Measurements from ENCODE around the gene TMEM235.
A peak's percentile ranks its signal among the peaks of the same experiment; 100 is the strongest.

Gene TMEM235

DNA sequence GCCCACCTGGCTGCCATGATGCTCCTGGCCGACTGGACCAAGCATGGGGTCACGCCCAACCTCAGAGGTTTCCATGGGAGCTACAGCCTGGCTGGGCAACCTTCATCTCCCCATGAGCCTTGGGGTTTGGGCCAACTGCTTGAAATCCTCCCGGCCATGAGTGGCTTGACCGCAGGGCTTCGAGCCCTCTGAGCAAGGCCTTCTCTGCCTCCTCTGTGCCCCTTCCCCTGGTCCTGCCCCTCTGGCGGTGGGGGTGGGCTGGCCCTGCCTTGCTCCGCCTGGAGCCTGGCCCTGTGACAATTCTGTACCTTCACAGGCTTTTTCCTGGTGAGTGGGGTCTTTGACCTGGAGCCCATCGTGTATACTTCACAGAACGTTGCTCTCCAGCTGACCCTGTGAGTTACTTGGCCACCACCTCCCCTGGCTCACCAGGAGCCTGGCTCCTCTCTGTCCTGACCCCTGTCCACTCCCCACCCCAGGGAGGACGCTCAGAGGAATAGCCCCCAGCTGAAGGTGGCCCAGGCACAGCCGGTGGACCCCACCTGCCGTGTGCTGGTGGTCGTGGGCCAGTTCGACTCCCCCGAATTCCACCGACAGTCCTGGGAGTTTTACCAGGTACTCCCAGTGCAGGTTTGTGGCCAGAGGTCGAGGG lies 26.2 kb upstream of the TMEM235 start:
- no peak for DNase-seq
- Mint-ChIP-seq H3K4me1 (no peaks in the 10 kb centered on the region), H3K36me3 (peaks cover 10 to 37% of the 10 kb centered on the region in 2 donors), H3K27me3 (no peaks in the 10 kb centered on the region), H3K27ac (no peak overlapping the region), H3K9me3 (no peaks in the 10 kb centered on the region), H3K4me3 (no peak overlapping the region)
- ATAC-seq (replicated peaks): no peak

DNA sequence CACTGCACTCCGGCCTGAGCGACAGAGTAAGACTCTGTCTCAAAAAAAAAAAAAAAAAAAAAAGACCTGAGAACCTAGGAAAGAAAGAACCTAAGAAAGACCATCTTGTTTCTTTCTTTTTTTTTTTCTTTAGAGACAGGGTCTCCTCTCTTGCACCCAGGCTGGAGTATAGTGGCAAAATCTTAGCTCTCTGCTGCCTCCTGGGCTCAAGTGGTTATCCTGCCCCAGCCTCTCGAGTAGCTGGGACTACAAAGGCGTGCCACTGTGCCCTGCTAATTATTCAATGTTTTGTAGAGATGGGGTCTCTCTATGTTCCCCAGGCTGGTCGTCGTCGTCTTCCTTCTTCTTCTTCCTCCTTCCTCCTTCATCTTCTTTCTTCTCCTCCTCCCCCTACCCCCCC lies 25.1 kb upstream of the TMEM235 start:
- ATAC-seq (replicated peaks): no peak
- peaks cover 10 to 37% of the 10 kb centered on the region in 2 donors for H3K36me3 Mint-ChIP-seq

DNA sequence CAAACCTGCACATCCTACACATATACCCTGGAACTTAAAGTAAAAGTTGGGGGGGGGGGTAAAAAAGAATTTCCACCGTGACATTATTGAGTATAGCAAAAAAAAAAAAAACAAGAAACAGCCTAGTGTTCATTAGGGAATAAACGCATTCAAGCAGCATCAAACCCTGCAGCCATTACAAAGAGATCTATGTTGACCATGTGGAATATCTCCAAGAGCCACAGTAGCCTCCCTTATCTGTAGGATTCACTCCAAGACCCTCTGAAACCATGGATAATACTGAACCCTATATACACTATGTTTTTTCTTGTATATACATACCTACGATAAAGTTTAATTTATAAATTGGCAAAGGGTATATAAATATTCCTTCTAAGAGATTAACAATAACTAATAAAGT lies 22.9 kb upstream of the TMEM235 start:
- H3K4me3 Mint-ChIP-seq: no peak overlapping the region
- no peak for ATAC-seq (replicated peaks)
- H3K27me3 Mint-ChIP-seq: no peaks in the 10 kb centered on the region
- H3K36me3 Mint-ChIP-seq: peaks cover 7 to 29% of the 10 kb centered on the region in 2 donors
- no peak for DNase-seq
- no peaks in the 10 kb centered on the region for H3K4me1 Mint-ChIP-seq
- no peak overlapping the region for H3K27ac Mint-ChIP-seq
- H3K9me3 Mint-ChIP-seq: no peaks in the 10 kb centered on the region

More for the DNA sequence above, 25.1 kb upstream of the TMEM235 start:
- H3K4me3 Mint-ChIP-seq: no peak overlapping the region
- no peaks in the 10 kb centered on the region for H3K9me3 Mint-ChIP-seq
- no peak for DNase-seq
- H3K27me3 Mint-ChIP-seq: no peaks in the 10 kb centered on the region
- H3K4me1 Mint-ChIP-seq: no peaks in the 10 kb centered on the region
- no peak overlapping the region for H3K27ac Mint-ChIP-seq

DNA sequence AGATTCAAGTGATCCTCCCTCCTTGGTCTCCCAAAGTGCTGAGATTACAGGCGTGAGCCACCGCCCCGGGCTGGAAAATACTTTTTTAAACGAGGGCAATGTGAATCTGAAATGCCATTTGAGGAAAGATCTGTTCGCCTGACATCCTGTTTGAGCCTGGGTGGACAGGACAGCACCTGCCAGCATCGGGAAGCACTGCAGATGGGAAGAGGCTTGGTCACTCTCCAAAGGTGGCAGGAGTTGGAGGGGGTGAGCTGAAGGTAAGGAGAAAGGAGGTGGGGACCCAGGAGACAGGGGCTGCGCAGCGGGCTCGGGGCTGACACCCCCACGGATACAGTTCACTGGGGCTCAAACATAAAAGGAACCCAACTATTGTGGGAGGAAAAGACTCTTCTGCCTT lies 21.3 kb upstream of the TMEM235 start:
- no peak overlapping the region for H3K4me3 Mint-ChIP-seq
- H3K9me3 Mint-ChIP-seq: no peaks in the 10 kb centered on the region
- H3K36me3 Mint-ChIP-seq: peaks cover 7 to 16% of the 10 kb centered on the region in 2 donors
- no peak for ATAC-seq (replicated peaks)
- H3K27me3 Mint-ChIP-seq: no peaks in the 10 kb centered on the region
- no peak for DNase-seq
- H3K4me1 Mint-ChIP-seq: peaks cover 0 to 4% of the 10 kb centered on the region in 2 donors
- no peak overlapping the region for H3K27ac Mint-ChIP-seq

DNA sequence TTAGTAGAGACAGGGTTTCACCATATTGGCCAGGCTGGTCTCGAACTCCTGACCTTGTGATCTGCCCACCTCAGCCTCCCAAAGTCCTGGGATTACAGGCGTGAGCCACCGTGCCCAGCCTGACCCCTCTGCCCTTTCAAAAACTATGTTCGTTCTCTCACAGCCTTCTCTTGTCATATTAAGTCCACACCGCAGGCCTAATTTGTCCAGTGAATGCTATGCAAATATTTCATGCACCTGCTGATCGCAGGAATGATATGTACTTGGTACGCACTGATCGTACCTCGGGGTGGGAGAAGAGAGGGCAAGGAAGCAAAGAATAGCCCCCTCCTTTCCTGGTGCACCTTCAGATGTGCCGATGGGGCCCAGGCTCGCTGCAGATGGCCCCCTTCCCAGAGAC lies 20.4 kb upstream of the TMEM235 start:
- ATAC-seq (replicated peaks): no peak
- H3K9me3 Mint-ChIP-seq: no peaks in the 10 kb centered on the region
- H3K27ac Mint-ChIP-seq: no peak overlapping the region
- no peak overlapping the region for H3K4me3 Mint-ChIP-seq
- peaks cover 0 to 4% of the 10 kb centered on the region in 2 donors for H3K4me1 Mint-ChIP-seq
- no peak for DNase-seq
- peaks cover 3 to 10% of the 10 kb centered on the region in 2 donors for H3K36me3 Mint-ChIP-seq
- no peaks in the 10 kb centered on the region for H3K27me3 Mint-ChIP-seq

DNA sequence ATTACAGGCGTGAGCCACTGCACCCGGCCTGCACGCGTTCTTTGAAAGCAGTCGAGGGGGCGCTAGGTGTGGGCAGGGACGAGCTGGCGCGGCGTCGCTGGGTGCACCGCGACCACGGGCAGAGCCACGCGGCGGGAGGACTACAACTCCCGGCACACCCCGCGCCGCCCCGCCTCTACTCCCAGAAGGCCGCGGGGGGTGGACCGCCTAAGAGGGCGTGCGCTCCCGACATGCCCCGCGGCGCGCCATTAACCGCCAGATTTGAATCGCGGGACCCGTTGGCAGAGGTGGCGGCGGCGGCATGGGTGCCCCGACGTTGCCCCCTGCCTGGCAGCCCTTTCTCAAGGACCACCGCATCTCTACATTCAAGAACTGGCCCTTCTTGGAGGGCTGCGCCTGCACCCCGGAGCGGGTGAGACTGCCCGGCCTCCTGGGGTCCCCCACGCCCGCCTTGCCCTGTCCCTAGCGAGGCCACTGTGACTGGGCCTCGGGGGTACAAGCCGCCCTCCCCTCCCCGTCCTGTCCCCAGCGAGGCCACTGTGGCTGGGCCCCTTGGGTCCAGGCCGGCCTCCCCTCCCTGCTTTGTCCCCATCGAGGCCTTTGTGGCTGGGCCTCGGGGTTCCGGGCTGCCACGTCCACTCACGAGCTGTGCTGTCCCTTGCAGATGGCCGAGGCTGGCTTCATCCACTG lies 17.3 kb upstream of the TMEM235 start, which contains the start of gene BIRC5:
Gene BIRC5 (plus strand): TSS at position 238 of the 690 bp plus-strand sequence. CDS start 64 bp downstream, at position 302.
- Mint-ChIP-seq H3K4me1 (peaks cover 0 to 4% of the 10 kb centered on the region in 2 donors), H3K27me3 (no peaks in the 10 kb centered on the region), H3K9me3 (no peaks in the 10 kb centered on the region), H3K27ac (peak within 1 kb of the TSS; percentile 76), H3K36me3 (no peaks in the 10 kb centered on the region), H3K4me3 (peak within 1 kb of the TSS; percentile 86 to 88)
- DNase-seq (peak; percentile 83), ATAC-seq (replicated peaks) (peak; percentile 100)

DNA sequence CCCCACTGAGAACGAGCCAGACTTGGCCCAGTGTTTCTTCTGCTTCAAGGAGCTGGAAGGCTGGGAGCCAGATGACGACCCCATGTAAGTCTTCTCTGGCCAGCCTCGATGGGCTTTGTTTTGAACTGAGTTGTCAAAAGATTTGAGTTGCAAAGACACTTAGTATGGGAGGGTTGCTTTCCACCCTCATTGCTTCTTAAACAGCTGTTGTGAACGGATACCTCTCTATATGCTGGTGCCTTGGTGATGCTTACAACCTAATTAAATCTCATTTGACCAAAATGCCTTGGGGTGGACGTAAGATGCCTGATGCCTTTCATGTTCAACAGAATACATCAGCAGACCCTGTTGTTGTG lies 16.7 kb upstream of the TMEM235 start:
- Mint-ChIP-seq H3K36me3 (no peaks in the 10 kb centered on the region), H3K4me3 (peak overlapping the region; percentile 86 to 88), H3K27ac (peak overlapping the region; percentile 76), H3K4me1 (peaks cover 0 to 4% of the 10 kb centered on the region in 2 donors), H3K27me3 (no peaks in the 10 kb centered on the region), H3K9me3 (no peaks in the 10 kb centered on the region)
- no peak for ATAC-seq (replicated peaks)
- DNase-seq: no peak

DNA sequence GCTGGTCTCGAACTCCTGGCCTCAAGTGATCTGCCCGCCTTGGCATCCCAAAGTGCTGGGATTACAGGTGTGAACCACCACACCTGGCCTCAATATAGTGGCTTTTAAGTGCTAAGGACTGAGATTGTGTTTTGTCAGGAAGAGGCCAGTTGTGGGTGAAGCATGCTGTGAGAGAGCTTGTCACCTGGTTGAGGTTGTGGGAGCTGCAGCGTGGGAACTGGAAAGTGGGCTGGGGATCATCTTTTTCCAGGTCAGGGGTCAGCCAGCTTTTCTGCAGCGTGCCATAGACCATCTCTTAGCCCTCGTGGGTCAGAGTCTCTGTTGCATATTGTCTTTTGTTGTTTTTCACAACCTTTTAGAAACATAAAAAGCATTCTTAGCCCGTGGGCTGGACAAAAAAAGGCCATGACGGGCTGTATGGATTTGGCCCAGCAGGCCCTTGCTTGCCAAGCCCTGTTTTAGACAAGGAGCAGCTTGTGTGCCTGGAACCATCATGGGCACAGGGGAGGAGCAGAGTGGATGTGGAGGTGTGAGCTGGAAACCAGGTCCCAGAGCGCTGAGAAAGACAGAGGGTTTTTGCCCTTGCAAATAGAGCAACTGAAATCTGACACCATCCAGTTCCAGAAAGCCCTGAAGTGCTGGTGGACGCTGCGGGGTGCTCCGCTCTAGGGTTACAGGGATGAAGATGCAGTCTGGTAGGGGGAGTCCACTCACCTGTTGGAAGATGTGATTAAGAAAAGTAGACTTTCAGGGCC lies 11.9 kb upstream of the TMEM235 start:
- DNase-seq (no peak), ATAC-seq (replicated peaks) (no peak)
- Mint-ChIP-seq H3K9me3 (no peaks in the 10 kb centered on the region), H3K27me3 (no peaks in the 10 kb centered on the region), H3K4me1 (peaks cover 0 to 1% of the 10 kb centered on the region in 2 donors), H3K36me3 (peaks cover 0 to 3% of the 10 kb centered on the region in 2 donors), H3K4me3 (no peak overlapping the region), H3K27ac (no peak overlapping the region)

DNA sequence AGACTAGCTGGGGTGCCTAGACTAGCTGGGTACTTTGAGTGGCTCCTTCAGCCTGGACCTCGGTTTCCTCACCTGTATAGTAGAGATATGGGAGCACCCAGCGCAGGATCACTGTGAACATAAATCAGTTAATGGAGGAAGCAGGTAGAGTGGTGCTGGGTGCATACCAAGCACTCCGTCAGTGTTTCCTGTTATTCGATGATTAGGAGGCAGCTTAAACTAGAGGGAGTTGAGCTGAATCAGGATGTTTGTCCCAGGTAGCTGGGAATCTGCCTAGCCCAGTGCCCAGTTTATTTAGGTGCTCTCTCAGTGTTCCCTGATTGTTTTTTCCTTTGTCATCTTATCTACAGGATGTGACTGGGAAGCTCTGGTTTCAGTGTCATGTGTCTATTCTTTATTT lies 8.4 kb upstream of the TMEM235 start:
- H3K36me3 Mint-ChIP-seq: peaks cover 0 to 3% of the 10 kb centered on the region in 2 donors
- peaks cover 3 to 16% of the 10 kb centered on the region in 2 donors for H3K4me1 Mint-ChIP-seq
- no peak for ATAC-seq (replicated peaks)
- no peak for DNase-seq
- no peak overlapping the region for H3K4me3 Mint-ChIP-seq
- H3K27me3 Mint-ChIP-seq: peaks cover 6 to 20% of the 10 kb centered on the region in 2 donors
- H3K9me3 Mint-ChIP-seq: no peaks in the 10 kb centered on the region
- no peak overlapping the region for H3K27ac Mint-ChIP-seq

DNA sequence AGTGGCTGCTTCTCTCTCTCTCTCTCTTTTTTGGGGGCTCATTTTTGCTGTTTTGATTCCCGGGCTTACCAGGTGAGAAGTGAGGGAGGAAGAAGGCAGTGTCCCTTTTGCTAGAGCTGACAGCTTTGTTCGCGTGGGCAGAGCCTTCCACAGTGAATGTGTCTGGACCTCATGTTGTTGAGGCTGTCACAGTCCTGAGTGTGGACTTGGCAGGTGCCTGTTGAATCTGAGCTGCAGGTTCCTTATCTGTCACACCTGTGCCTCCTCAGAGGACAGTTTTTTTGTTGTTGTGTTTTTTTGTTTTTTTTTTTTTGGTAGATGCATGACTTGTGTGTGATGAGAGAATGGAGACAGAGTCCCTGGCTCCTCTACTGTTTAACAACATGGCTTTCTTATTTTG lies 7.7 kb upstream of the TMEM235 start:
- H3K4me3 Mint-ChIP-seq: no peak overlapping the region
- peak overlapping the region; percentile 9 for H3K27ac Mint-ChIP-seq
- H3K36me3 Mint-ChIP-seq: peaks cover 0 to 3% of the 10 kb centered on the region in 2 donors
- H3K27me3 Mint-ChIP-seq: peaks cover 6 to 28% of the 10 kb centered on the region in 2 donors
- no peaks in the 10 kb centered on the region for H3K9me3 Mint-ChIP-seq
- ATAC-seq (replicated peaks) (no peak), DNase-seq (no peak)
- peaks cover 3 to 16% of the 10 kb centered on the region in 2 donors for H3K4me1 Mint-ChIP-seq

DNA sequence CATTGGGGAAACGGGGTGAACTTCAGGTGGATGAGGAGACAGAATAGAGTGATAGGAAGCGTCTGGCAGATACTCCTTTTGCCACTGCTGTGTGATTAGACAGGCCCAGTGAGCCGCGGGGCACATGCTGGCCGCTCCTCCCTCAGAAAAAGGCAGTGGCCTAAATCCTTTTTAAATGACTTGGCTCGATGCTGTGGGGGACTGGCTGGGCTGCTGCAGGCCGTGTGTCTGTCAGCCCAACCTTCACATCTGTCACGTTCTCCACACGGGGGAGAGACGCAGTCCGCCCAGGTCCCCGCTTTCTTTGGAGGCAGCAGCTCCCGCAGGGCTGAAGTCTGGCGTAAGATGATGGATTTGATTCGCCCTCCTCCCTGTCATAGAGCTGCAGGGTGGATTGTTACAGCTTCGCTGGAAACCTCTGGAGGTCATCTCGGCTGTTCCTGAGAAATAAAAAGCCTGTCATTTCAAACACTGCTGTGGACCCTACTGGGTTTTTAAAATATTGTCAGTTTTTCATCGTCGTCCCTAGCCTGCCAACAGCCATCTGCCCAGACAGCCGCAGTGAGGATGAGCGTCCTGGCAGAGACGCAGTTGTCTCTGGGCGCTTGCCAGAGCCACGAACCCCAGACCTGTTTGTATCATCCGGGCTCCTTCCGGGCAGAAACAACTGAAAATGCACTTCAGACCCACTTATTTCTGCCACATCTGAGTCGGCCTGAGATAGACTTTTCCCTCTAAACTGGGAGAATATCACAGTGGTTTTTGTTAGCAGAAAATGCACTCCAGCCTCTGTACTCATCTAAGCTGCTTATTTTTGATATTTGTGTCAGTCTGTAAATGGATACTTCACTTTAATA lies 7.0 kb upstream of the TMEM235 start:
- Mint-ChIP-seq H3K4me3 (no peak overlapping the region), H3K36me3 (peaks cover 0 to 3% of the 10 kb centered on the region in 2 donors), H3K9me3 (no peaks in the 10 kb centered on the region), H3K27me3 (peaks cover 6 to 34% of the 10 kb centered on the region in 2 donors), H3K27ac (peak overlapping the region; percentile 9), H3K4me1 (peaks cover 3 to 16% of the 10 kb centered on the region in 2 donors)
- no peak for DNase-seq
- no peak for ATAC-seq (replicated peaks)

DNA sequence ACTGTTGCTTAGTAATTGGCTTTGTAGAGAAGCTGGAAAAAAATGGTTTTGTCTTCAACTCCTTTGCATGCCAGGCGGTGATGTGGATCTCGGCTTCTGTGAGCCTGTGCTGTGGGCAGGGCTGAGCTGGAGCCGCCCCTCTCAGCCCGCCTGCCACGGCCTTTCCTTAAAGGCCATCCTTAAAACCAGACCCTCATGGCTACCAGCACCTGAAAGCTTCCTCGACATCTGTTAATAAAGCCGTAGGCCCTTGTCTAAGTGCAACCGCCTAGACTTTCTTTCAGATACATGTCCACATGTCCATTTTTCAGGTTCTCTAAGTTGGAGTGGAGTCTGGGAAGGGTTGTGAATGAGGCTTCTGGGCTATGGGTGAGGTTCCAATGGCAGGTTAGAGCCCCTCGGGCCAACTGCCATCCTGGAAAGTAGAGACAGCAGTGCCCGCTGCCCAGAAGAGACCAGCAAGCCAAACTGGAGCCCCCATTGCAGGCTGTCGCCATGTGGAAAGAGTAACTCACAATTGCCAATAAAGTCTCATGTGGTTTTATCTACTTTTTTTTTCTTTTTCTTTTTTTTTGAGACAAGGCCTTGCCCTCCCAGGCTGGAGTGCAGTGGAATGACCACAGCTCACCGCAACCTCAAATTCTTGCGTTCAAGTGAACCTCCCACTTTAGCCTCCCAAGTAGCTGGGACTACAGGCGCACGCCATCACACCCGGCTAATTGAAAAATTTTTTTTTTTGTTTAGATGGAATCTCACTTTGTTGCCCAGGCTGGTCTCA lies 6.2 kb upstream of the TMEM235 start:
- Mint-ChIP-seq H3K27me3 (peaks cover 7 to 43% of the 10 kb centered on the region in 2 donors), H3K4me3 (no peak overlapping the region), H3K36me3 (peaks cover 0 to 3% of the 10 kb centered on the region in 2 donors), H3K9me3 (no peaks in the 10 kb centered on the region), H3K27ac (no peak overlapping the region), H3K4me1 (peaks cover 3 to 16% of the 10 kb centered on the region in 2 donors)
- DNase-seq (no peak), ATAC-seq (replicated peaks) (no peak)

DNA sequence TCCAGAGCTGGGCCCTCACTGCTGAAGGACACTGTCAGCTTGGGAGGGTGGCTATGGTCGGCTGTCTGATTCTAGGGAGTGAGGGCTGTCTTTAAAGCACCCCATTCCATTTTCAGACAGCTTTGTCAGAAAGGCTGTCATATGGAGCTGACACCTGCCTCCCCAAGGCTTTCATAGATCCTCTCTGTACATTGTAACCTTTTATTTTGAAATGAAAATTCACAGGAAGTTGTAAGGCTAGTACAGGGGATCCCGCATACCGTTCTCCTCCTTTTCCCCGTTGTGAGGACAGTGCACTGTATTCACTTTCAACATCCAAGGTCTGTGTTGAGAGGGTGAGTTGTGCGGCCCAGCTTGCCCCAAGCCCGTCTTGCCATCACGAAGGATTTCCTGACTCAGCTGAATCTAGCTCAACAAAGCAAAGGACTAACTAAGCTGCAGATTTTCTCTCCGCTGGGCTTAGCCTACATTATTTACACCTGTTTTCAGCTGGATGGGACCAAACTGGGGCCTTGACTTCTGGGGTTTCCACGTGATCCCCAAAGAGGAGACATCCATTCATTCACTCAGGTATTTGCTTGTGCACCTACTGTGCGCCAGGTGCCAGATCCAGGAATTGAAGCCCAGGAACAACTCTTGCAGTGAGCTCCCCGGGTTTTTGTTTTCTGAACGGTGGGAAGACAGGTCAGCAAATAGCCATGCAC lies 5.2 kb upstream of the TMEM235 start:
- H3K36me3 Mint-ChIP-seq: peaks cover 0 to 3% of the 10 kb centered on the region in 2 donors
- DNase-seq (no peak), ATAC-seq (replicated peaks) (no peak)
- peaks cover 16 to 52% of the 10 kb centered on the region in 2 donors for H3K27me3 Mint-ChIP-seq
- H3K27ac Mint-ChIP-seq: no peak overlapping the region
- no peak overlapping the region for H3K4me3 Mint-ChIP-seq
- H3K9me3 Mint-ChIP-seq: no peaks in the 10 kb centered on the region
- peaks cover 8 to 16% of the 10 kb centered on the region in 2 donors for H3K4me1 Mint-ChIP-seq
